GM12865 (cell line): ENCODE data around the gene HMX2.

Experiments used
- DNase-seq: peaks from one replicate; pipeline ENCODE4 v3.0.0; 2010; ENCODE audit warnings: low read depth
- H3K4me3 ChIP-seq: 2 replicates; pipeline ENCODE4 v1.5.1; 2011; ENCODE audit warnings: mild to moderate bottlenecking, low read depth, low read length, control low read depth
- CTCF ChIP-seq: IDR thresholded peaks from 2 replicates; pipeline ENCODE4 v1.5.1; 2011; ENCODE audit warnings: low read length, control low read depth, low read depth, inconsistent platforms; ENCODE audit not compliant: insufficient read depth; ENCODE audit errors: missing control alignments

HMX2 gene

GRCh38 chr10:123154092-123154710, 6.3 kb downstream of the HMX2 start, which contains the start of gene BUB3:
Gene BUB3 (plus strand): TSS chr10:123154402. CDS start chr10:123154918, 516 bp downstream.
- peak; percentile 100 for DNase-seq
- no peak for TF ChIP-seq CTCF
- peak within 1 kb of the TSS; percentile 85 for H3K4me3 ChIP-seq

GRCh38 chr10:123154711-123155505, 7.0 kb downstream of the HMX2 start:
- peak overlapping the region; percentile 85 for H3K4me3 ChIP-seq
- DNase-seq = peak; percentile 79
- TF ChIP-seq CTCF = no peak

GRCh38 chr10:123156078-123156477, 8.1 kb downstream of the HMX2 start:
- DNase-seq = no peak
- peak overlapping the region; percentile 85 for H3K4me3 ChIP-seq
- TF ChIP-seq CTCF = no peak

GRCh38 chr10:123157210-123157609, 9.3 kb downstream of the HMX2 start:
- DNase-seq = no peak
- no peak for TF ChIP-seq CTCF
- peak overlapping the region; percentile 85 for H3K4me3 ChIP-seq

GRCh38 chr10:123158682-123159081, 10.7 kb downstream of the HMX2 start:
- peak overlapping the region; percentile 85; the same call in 1 of the 2 replicates for H3K4me3 ChIP-seq
- no peak for DNase-seq
- TF ChIP-seq CTCF = no peak

GRCh38 chr10:123160311-123160980, 12.5 kb downstream of the HMX2 start:
- DNase-seq = peak; percentile 48
- H3K4me3 ChIP-seq = no peak overlapping the region
- TF ChIP-seq CTCF = no peak
